ENCODE results near the gene MIPOL1.

DNA sequence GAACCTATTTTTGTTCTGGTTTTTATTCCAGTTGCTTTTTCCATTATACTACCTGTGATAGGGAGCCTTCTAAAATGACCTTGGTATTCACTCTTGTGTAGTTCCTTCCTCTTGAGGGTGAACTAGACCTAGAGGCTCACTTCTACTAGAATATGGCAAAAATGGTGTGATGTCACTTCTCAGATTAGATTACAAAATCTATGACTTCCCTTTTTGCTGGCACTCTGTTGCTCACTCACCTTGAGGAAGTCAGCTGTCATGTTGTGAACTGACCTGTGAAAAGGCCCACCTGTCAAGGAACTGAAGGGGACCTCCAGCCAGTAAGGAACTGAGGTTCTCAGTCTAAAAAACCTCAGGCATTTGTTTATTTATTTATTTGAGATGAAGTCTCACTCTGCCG lies 5.7 kb downstream of the MIPOL1 start:
- no peak for TF ChIP-seq SOX5 (CRISPR knock-in tag; IDR thresholded peaks at IDR 0.05; ENCODE audit: borderline replicate concordance)
- TF ChIP-seq, protein P1, sequence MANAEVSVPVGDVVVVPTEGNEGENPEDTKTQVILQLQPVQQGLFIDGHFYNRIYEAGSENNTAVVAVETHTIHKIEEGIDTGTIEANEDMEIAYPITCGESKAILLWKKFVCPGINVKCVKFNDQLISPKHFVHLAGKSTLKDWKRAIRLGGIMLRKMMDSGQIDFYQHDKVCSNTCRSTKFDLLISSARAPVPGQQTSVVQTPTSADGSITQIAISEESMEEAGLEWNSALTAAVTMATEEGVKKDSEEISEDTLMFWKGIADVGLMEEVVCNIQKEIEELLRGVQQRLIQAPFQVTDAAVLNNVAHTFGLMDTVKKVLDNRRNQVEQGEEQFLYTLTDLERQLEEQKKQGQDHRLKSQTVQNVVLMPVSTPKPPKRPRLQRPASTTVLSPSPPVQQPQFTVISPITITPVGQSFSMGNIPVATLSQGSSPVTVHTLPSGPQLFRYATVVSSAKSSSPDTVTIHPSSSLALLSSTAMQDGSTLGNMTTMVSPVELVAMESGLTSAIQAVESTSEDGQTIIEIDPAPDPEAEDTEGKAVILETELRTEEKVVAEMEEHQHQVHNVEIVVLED (CRISPR knock-in tag; IDR thresholded peaks at IDR 0.05; ENCODE audit: borderline replicate concordance): no peak
- TF ChIP-seq XRCC5 (optimal IDR thresholded peaks at IDR 0.05; ENCODE audit: low read length): no peak
- no peak for TF ChIP-seq RFX5 (IDR thresholded peaks at IDR 0.05; ENCODE audit: low read depth, low read length)
- TF ChIP-seq ZNF766 (CRISPR knock-in tag; IDR thresholded peaks at IDR 0.05; ENCODE audit: borderline replicate concordance): no peak
- TF ChIP-seq, protein P2, sequence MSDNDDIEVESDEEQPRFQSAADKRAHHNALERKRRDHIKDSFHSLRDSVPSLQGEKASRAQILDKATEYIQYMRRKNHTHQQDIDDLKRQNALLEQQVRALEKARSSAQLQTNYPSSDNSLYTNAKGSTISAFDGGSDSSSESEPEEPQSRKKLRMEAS (IDR thresholded peaks at IDR 0.05): no peak
- TF ChIP-seq, protein P3, sequence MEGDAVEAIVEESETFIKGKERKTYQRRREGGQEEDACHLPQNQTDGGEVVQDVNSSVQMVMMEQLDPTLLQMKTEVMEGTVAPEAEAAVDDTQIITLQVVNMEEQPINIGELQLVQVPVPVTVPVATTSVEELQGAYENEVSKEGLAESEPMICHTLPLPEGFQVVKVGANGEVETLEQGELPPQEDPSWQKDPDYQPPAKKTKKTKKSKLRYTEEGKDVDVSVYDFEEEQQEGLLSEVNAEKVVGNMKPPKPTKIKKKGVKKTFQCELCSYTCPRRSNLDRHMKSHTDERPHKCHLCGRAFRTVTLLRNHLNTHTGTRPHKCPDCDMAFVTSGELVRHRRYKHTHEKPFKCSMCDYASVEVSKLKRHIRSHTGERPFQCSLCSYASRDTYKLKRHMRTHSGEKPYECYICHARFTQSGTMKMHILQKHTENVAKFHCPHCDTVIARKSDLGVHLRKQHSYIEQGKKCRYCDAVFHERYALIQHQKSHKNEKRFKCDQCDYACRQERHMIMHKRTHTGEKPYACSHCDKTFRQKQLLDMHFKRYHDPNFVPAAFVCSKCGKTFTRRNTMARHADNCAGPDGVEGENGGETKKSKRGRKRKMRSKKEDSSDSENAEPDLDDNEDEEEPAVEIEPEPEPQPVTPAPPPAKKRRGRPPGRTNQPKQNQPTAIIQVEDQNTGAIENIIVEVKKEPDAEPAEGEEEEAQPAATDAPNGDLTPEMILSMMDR (CRISPR knock-in tag; IDR thresholded peaks at IDR 0.05): no peak
- no peak for TF ChIP-seq CREM (IDR thresholded peaks at IDR 0.05)
- no peak for TF ChIP-seq CREM (CRISPR knock-in tag; IDR thresholded peaks at IDR 0.05)
